NCI-H82 (cell line): ENCODE measurements around the gene RNF8.
"Not testable (repeated sequence)": the region's sequence is repeated elsewhere in the genome, so short reads cannot be mapped to it uniquely, and the experiment has no call there.

Source experiments
- DNase-seq: peaks from one replicate; lab custom pipeline; 2025; lab: John Stamatoyannopoulos, UW

The RNF8 gene

GRCh38 chr6:37353761-37354525 lies at the start of gene RNF8:
TSS of gene RNF8 (plus strand) at chr6:37353983. CDS start at chr6:37354165, 182 bp downstream.
- peak; percentile 94 for DNase-seq

- no peak for DNase-seq
Observed at GRCh38 chr6:37304766-37305165, 49.0 kb upstream of the RNF8 start.

GRCh38 chr6:37305841-37306425 lies 47.9 kb upstream of the RNF8 start:
- DNase-seq, result no peak

GRCh38 chr6:37306624-37307222 lies 47.1 kb upstream of the RNF8 start:
- no peak for DNase-seq

- DNase-seq, result not testable (repeated sequence)
Observed at GRCh38 chr6:37307484-37307883, 46.3 kb upstream of the RNF8 start.

GRCh38 chr6:37308069-37308815 lies 45.5 kb upstream of the RNF8 start:
- no peak for DNase-seq

- DNase-seq, result no peak
Observed at GRCh38 chr6:37309046-37309445, 44.7 kb upstream of the RNF8 start.

GRCh38 chr6:37309692-37310091 lies 44.1 kb upstream of the RNF8 start:
- no peak for DNase-seq

- DNase-seq, result no peak
Observed at GRCh38 chr6:37310966-37311365, 42.8 kb upstream of the RNF8 start.

GRCh38 chr6:37311741-37312473 lies 41.9 kb upstream of the RNF8 start:
- no peak for DNase-seq

GRCh38 chr6:37313723-37314486 lies 39.9 kb upstream of the RNF8 start:
- no peak for DNase-seq

- DNase-seq, result peak; percentile 83
Observed at GRCh38 chr6:37314487-37315156, 39.2 kb upstream of the RNF8 start.

- DNase-seq, result no peak
Observed at GRCh38 chr6:37315157-37315515, 38.6 kb upstream of the RNF8 start.

- no peak for DNase-seq
Observed at GRCh38 chr6:37316071-37316470, 37.7 kb upstream of the RNF8 start.

- DNase-seq, result no peak
Observed at GRCh38 chr6:37317312-37318038, 36.3 kb upstream of the RNF8 start.

- peak; percentile 74 for DNase-seq
Observed at GRCh38 chr6:37319156-37319555, 34.6 kb upstream of the RNF8 start.

GRCh38 chr6:37319856-37320480 lies 33.8 kb upstream of the RNF8 start:
- DNase-seq, result no peak

- DNase-seq, result no peak
Observed at GRCh38 chr6:37320646-37321045, 33.1 kb upstream of the RNF8 start.

- peak; percentile 28 for DNase-seq
Observed at GRCh38 chr6:37321101-37321500, 32.7 kb upstream of the RNF8 start.
